ENCODE measurements around the gene TMEM203. TPM values are rescaled to one million over a fixed set of nuclear protein-coding genes. Genes with fewer than 3 reads are reported as not detected.

The TMEM203 gene
- total and polyA plus RNA-seq, 2 of the 4 experiments (the other 2 are of a cell fraction): 18.8 to 40.6 TPM

DNA sequence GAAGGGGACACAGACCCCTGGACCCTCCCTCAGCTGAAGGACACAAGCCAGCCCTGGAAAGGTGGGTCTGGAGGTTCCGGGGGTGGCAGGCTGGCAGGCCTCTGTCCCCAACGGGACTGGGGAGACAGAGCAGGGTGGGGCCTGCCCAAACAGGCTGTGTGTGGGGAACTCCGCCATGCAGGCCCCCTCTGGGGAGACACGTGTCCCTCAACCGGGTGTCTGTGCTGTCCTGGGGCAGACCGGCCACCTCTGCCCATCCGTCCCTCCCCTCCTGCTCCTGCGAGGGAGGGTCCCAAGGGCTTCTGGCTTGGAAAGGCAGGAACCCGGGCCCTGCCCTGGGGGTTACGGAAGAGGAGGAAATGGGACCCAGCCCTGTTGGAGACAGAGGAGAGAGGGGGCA, 26.7 kb upstream of the TMEM203 start:
- Histone ChIP-seq H4K20me1 (ENCODE audit: insufficient read depth, low read length) (peaks cover 3% of the 10 kb centered on the region; the same call in 1 of the 2 replicates), H3K18ac (ENCODE audit: low read depth, low read length) (no peak overlapping the region), H3K27ac (ENCODE audit: insufficient read depth, low read length) (no peak overlapping the region), H3K4me3 (ENCODE audit: insufficient read depth, low read depth, low read length) (no peak overlapping the region), H3K4me1 (ENCODE audit: control insufficient read depth, insufficient read depth, low read length) (peaks cover 4% of the 10 kb centered on the region; the same call in 1 of the 2 replicates), H4K8ac (ENCODE audit: low read depth in 2 of 2, low read length in 2 of 2) (no peak overlapping the region), H3K9me3 (ENCODE audit: control insufficient read depth, insufficient read depth, low read length) (no peaks in the 10 kb centered on the region), H2BK5ac (ENCODE audit: low read depth, low read length, poor library complexity, severe bottlenecking) (no peak overlapping the region), H4K91ac (ENCODE audit: insufficient read depth, low read depth, low read length) (no peak overlapping the region), H3K79me1 (ENCODE audit: low read depth in 1 of 2, low read length in 2 of 2) (peaks cover 0 to 6% of the 10 kb centered on the region in 2 experiments; a peak in 2 of 4 replicates), H3K9ac (ENCODE audit: low read depth, low read length) (no peak overlapping the region), H3K56ac (ENCODE audit: extremely low read depth, insufficient read depth, low read length) (no peak overlapping the region), H3K4ac (ENCODE audit: low read depth, low read length) (no peak overlapping the region), H2BK15ac (ENCODE audit: low read depth, low read length) (no peak overlapping the region), H3K14ac (replicated peaks; ENCODE audit: low read depth, low read length) (no peak overlapping the region), H3K9me1 (ENCODE audit: insufficient read depth, low read length) (no peaks in the 10 kb centered on the region), H2BK20ac (ENCODE audit: low read depth, low read length) (no peak overlapping the region), H2BK120ac (ENCODE audit: low read depth, low read length) (no peak overlapping the region), H3K4me2 (ENCODE audit: low read depth, low read length) (no peak overlapping the region), H2AFZ (replicated peaks; ENCODE audit: low read length, poor library complexity) (no peak overlapping the region), H3K23ac (ENCODE audit: low read depth, low read length) (no peak overlapping the region), H4K5ac (ENCODE audit: low read depth, low read length) (no peak overlapping the region), H2AK9ac (replicated peaks; ENCODE audit: low read depth, low read length, poor library complexity) (no peak overlapping the region), H2AK5ac (ENCODE audit: low read depth, low read length) (no peak overlapping the region), H3K36me3 (ENCODE audit: control insufficient read depth, insufficient read depth, low read length) (no peaks in the 10 kb centered on the region), H3K27me3 (ENCODE audit: control insufficient read depth, insufficient read depth, low read length) (peaks cover 1% of the 10 kb centered on the region; the same call in 1 of the 2 replicates)
- WGBS, 2 experiments (ENCODE audit: extremely low coverage in 2 of 2, insufficient read length in 1 of 2): 86% methylated on average over 2 of the region's 10 CpGs; no CpG with 5 or more reads in 1 of the 2 experiments
- BruUV-seq (replicated peaks): no TSS peak
- in situ Hi-C loops (cut with MboI; ENCODE audit: low sequenced_read_pairs): no loop called here
- no peak for TF ChIP-seq RFX5 (IDR thresholded peaks at IDR 0.05; ENCODE audit: low read depth, low read length)
- TF ChIP-seq RAD21 (IDR thresholded peaks at IDR 0.05; ENCODE audit: low read length): no peak
- TF ChIP-seq MXI1 (IDR thresholded peaks at IDR 0.05; ENCODE audit: borderline replicate concordance, low read depth, low read length): no peak
- no peak for TF ChIP-seq BHLHE40 (IDR thresholded peaks at IDR 0.05; ENCODE audit: low read depth, low read length)
- no peak for TF ChIP-seq FOS (IDR thresholded peaks at IDR 0.05; ENCODE audit: low read depth, low read length)
- TF ChIP-seq, protein P1, sequence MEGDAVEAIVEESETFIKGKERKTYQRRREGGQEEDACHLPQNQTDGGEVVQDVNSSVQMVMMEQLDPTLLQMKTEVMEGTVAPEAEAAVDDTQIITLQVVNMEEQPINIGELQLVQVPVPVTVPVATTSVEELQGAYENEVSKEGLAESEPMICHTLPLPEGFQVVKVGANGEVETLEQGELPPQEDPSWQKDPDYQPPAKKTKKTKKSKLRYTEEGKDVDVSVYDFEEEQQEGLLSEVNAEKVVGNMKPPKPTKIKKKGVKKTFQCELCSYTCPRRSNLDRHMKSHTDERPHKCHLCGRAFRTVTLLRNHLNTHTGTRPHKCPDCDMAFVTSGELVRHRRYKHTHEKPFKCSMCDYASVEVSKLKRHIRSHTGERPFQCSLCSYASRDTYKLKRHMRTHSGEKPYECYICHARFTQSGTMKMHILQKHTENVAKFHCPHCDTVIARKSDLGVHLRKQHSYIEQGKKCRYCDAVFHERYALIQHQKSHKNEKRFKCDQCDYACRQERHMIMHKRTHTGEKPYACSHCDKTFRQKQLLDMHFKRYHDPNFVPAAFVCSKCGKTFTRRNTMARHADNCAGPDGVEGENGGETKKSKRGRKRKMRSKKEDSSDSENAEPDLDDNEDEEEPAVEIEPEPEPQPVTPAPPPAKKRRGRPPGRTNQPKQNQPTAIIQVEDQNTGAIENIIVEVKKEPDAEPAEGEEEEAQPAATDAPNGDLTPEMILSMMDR (conservative IDR thresholded peaks at IDR 0.05; ENCODE audit: low read depth, low read length): no peak
- no peak for TF ChIP-seq MAZ (IDR thresholded peaks at IDR 0.05; ENCODE audit: borderline replicate concordance, low read depth, low read length)
- TF ChIP-seq POLR2A (IDR thresholded peaks at IDR 0.05; ENCODE audit: low read depth, low read length): no peak
- TF ChIP-seq CEBPB (IDR thresholded peaks at IDR 0.05; ENCODE audit: low read depth, low read length): no peak
- TF ChIP-seq, protein P2, sequence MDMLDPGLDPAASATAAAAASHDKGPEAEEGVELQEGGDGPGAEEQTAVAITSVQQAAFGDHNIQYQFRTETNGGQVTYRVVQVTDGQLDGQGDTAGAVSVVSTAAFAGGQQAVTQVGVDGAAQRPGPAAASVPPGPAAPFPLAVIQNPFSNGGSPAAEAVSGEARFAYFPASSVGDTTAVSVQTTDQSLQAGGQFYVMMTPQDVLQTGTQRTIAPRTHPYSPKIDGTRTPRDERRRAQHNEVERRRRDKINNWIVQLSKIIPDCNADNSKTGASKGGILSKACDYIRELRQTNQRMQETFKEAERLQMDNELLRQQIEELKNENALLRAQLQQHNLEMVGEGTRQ (IDR thresholded peaks at IDR 0.05; ENCODE audit: low read depth, low read length): no peak
- TF ChIP-seq CHD1 (IDR thresholded peaks at IDR 0.05; ENCODE audit: low read depth, low read length): no peak
- DNase-seq (no peak), ATAC-seq (ENCODE audit: low read depth) (no peak)
- intact Hi-C loops (cut with micrococcal nuclease): no loop called here
- dilution Hi-C loops (cut with HindIII; ENCODE audit: low sequenced_read_pairs, unreplicated experiment): no loop called here
- ChIA-PET CTCF (no interaction called here), POLR2A (ENCODE audit: unreplicated experiment) (no interaction called here)

Data from IMR-90 (cell line).